GM19023 (cell line): ENCODE measurements around the gene IFITM10.

Source experiments
- ATAC-seq: cut with Tn5 transposase; IDR thresholded peaks from one replicate; pipeline ENCODE4 v1.9.1; 2021; ENCODE audit warnings: mild to moderate bottlenecking, moderate library complexity; ENCODE audit not compliant: unreplicated experiment

IFITM10 gene

DNA sequence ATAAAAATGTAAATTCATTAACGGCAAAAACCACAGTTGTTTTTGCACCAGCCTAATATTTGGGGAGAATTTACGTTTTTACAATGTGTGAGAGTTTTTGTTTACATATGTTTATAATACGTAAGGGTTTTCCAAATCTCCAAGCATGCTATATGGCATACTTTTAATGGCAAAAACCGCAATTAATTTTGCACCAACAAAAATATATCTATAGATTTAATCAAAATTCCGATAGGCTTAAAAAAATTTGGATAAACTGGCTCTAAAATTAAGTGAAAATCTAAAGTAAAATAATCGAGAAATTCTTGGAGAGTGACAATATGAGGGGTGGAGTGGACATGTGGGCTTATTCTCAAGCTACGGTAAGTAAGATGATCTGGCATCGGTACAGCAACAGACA, 30.6 kb downstream of the IFITM10 start:
- ATAC-seq, result no peak

DNA sequence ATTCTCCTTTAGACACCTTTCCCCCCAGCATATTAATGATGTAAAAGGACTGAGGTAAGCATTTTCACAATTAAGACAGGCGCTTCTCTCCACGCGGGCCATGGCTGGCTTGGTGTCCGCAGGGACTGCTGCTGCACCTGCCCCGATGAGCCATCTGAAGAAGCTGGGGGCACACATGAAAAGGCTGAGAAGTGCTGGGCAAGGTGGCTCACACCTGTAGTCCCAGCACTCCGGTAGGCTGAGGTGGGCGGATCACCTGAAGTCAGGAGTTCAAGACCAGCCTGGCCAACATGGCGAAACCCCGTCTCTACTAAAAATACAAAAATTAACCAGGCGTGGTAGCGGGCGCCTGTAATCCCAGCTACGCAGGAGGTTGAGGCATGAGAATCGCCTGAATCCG, 32.1 kb downstream of the IFITM10 start:
- ATAC-seq, result no peak

DNA sequence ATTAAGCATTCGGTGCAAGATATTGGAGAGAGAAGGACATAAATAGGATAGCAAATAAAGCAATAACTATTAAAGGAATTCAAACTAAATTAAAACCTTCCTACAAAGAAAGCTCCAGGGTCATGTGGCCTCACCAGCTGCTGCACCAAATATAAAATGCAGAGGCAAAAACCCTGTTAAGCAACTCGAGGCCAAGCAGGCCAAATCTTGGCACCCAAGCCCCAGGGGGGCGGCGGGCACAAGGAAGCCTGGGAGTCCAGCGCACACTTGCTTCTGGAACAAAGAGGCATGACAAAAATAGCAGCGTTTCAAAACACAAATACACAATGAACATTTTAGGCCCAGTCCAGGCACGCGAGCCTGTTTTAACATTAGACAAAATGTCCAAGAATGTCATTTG, 32.6 kb downstream of the IFITM10 start:
- no peak for ATAC-seq

DNA sequence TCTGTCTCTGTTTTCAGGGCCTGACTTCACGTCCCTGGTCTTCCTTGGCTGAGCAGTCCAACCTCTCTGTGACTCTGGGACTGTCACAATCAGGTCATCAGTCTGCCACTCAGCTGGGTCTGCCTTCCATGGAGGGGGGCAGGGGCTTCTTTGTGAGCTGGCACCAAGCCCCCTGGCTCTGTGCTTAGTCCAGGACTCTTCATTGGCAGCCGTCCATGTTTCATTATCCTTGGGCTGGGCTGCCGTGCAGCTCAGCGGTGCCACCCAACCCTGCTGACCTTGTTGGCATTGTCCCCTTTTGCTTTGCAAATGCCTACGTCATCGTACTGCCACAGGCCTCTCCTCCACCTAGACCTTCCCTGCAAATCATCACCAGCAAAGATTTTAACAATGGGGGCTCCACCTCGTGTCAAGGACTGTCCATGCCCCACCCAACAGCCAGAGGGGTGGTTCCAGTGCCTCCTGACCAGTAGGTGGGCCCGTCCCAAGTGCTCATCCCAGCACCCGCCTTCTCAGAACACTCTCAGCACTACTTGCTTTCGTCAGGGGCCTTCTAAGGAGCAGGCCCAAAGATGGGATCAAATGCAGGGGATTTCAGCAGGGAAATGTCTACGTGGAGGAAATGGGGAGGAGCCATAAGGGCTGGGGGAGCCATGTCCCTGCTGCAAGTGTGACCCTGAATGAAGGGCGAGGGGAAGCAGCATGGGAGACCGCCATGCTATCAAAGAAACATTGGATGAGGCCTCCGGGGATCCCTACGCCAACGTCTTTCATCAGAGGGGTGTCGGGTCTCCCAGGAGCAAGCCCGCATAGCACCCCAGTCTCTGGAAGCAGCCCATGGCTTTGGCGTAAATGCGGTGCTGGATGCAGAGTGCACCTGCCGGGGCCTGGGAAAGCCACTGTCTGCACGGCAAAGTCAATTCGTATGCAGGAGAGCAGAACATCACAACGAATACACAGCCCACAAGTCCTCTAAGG, 35.2 kb downstream of the IFITM10 start:
- ATAC-seq, result no peak

DNA sequence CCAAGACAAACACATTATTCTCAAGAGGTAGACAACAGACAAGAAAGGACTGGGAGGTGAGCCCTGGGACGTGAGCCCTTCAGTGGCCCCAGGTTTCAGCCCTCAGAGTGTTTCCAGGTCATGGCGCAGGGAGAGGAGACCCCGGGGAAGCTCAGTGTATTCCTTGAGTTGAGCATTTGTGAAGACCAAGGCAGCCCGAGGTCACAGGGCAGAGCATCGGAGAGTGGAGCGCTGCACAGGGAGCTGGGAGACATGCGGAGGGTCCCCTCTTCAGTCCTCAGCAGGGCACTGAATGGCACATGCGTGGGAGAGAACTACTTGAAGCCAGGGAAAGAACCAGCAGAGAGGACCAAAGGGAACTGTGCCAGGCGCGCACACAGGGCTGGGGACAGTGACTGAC, 41.7 kb downstream of the IFITM10 start:
- no peak for ATAC-seq

DNA sequence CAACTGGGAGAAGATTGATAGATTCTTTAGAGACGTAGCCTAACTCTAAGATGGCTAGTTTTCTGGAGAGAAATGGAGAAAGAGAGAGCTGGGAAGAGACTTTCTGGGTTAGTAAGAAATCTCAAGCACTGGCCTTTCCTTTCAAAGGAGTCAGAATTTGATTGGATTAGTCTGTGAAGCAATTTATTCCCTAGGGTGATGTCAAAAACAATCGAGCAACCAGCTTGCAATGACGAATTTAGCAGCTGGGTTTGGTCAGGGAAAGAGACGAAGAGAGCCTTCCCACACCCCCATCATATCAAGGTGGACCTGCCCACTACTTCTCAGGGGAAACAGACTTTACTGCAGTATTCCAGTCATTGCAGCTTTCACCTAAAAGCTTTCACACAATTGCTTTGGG, 42.6 kb downstream of the IFITM10 start:
- ATAC-seq, result no peak

DNA sequence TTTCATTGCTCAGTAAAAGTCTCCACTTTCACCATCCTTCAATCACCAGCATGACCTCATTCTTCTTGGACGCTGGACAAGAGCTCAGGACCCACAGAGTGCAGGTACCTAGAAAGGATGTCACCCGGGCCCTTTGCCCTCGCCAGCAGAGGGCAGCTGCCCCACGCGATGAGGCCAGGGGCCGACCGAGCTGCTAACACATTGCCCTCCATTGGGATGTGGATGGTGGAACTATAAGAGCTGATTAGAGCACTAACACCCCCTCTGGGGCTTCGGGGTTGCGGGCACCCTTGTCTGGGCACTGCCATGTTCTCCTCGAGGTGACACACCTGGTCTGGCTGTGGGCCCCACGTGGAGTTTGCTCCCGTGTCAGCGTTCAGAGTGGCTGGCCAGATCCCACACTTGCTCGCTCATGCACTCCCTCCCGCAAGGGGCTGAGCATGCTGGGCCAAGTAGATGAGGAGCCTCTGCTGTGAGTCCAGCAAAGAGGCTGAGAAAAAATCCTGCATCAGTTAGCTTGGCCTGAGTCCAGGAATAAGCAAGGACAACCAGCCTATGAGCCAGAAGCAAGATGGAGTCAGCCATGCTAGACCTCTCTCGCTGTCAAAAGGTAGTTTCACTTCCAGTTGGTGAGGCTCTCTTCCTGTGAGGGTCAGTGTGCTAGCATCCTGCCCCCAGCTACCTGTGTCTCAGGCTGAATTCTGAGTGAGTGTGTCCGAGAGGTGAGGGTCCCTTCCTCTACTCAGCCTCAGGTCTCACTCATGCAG, 43.6 kb downstream of the IFITM10 start:
- no peak for ATAC-seq

DNA sequence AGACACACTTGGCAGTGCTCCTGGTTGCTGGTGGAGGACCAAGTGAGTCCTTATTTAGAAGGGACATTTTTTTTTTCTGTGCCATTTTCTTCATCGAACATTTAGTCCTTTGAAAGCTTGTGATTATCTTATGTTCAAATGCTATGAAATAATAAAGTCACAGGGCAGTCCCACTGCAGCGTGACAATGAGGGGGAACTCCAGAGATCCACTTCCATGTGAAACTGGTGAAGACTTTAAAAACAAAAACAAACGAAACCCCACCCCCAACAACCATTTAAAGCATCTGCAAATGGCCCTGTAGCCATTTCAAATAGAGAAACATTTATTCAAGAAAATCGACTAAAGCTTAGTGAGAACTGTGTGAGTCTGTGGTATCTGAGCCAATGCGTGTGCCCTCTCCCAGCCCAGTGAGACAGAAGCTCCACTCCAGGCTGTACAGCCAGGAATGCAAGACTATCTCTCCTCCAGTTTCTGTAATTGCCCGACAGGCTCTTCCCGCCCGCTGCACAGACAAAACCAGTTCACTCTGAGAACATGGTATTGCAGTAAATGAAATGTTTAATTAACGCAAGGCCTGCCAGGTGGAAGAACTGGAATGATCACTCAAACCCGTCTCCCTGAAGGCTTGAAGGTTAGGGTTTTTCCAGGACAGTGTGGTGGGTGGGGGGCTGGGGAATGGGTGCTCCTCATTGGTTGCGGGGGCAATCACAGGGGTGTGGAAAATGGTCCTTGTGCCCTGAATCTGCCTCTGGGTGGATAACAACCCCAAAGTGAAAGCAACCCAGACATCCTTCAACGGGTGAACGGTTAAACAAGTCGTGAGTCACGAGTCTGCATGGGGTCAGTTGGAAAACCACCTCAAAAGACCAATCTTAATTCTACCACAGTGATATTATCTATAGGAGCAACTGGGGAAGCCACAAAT, 45.0 kb downstream of the IFITM10 start:
- no peak for ATAC-seq

DNA sequence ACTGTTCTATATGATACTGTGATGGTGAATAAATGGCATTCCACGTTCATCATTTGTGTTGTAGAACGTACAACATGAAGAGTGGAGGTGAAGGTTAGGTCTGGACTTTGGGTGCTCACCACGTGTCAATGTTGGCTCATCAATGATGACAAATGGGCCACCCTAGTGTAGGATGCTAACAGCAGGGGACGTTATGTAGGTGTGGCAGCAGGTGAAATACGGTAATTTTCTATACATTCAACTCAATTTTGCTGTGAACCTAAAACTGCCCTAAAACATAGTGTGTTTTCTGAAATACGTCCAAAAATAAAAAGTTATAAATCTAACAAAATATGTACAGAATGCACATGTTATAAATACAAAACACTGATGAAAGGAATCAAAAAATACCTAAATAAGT, 47.2 kb downstream of the IFITM10 start:
- no peak for ATAC-seq

DNA sequence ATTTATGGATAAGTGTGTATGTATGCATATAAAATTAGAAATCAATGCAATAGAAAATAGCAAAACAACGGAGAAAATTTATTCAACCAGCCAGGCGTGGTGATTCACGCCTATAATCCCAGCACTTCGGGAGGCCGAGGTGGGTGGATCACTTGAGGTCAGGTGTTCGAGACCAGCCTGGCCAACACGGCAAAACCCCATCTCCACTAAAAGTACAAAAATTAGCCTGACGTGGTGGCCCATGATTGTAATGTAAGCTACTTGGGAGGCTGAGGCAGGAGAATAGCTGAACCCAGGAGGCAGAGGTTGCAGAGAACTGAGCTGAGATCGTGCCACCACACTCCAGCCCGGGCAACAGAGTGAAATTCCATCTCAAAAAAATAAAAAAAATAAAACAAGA, 47.9 kb downstream of the IFITM10 start:
- ATAC-seq, result no peak

DNA sequence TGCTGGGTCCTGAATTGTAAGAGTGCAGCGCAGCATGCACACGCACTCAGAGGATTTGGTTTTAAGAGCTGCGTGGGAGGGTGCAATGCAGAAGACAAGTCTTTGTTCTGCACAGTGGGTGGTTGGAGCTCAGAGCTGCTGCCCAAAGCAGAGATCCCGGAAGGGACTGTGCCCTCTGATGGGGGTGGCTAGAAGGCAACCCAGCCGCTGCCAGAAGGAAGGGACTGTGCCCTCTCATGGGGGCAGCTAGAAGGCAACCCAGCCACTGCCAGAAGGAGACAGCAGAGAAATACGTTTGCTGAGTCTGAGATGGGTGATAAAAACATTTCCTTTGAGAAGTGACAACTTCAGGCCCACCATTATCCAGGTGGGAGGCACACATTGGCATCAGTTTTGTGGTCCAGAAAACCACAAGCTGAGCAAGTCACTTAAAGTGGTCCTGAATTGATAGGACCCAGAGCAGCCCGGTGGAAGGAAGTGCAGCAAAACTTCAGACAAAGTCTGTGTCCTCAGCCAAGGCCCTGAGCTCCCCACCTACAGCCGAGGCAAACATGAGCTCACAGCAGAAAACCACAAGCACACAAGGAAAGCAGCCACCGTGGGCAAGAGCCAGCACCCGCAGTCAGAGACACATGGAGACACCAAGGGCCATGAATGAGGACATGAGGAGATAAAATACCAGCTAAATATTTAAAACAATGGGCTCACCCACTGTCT, 49.1 kb downstream of the IFITM10 start:
- ATAC-seq, result no peak

DNA sequence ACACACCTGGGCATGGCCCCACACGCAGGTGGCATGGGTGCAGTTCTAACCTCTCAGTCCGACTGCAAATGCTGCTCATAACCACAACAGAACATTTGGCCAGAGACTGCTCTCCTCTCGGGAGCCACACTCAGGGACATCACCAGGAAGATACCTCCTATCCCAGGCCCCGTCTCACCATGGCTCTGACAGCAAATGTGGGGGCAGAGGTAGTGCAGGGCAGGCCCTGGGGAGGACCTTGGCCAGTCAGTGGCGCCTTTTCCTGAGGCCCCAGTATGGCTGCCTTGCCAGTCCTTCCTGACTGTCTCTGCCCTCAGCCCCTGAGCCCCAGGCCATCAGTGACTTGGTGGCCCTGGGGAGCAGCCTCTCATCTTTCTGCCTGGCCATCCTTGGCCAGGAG, 50.6 kb downstream of the IFITM10 start:
- ATAC-seq, result no peak

DNA sequence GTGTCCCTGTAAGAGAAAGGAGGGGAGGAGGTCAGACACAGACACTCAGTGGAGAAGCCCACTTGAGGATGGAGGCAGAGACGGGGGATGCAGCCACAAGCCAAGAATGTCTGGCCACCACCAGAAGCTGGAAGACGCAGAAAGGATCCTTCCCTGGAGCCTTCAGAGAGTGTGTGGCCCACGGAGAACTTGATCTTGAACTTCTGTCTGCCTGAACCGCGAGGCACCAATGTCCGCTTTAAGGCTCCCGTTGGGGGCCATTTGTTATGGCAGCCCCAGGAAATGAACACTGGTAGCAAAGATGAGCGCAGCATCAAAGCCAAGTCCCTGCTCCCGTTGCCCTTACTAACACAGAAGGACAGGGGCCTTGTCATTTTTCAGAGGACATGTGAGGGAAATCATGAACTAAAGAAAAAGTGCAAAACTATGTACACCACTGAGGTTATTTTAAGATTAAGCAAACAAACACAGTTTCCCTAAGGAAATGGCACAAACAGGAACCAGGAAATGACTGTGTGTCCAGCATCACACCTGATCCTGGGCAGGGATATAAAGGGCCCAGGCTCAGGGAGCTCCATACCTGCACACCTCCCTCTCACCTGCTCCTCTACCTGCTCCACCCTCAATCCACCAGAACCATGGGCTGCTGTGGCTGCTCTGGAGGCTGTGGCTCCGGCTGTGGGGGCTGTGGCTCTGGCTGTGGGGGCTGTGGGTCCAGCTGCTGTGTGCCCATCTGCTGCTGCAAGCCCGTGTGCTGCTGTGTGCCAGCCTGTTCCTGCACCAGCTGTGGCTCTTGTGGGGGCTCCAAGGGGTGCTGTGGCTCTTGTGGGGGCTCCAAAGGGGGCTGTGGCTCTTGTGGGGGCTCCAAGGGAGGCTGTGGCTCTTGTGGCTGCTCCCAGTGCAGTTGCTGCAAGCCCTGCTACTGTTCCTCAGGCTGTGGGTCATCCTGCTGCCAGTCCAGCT, 53.5 kb downstream of the IFITM10 start, which contains the start of gene KRTAP5-6:
TSS of gene KRTAP5-6 (plus strand) at position 588 of the 963 bp plus-strand sequence. CDS start at position 639, 51 bp downstream.
- no peak for ATAC-seq

DNA sequence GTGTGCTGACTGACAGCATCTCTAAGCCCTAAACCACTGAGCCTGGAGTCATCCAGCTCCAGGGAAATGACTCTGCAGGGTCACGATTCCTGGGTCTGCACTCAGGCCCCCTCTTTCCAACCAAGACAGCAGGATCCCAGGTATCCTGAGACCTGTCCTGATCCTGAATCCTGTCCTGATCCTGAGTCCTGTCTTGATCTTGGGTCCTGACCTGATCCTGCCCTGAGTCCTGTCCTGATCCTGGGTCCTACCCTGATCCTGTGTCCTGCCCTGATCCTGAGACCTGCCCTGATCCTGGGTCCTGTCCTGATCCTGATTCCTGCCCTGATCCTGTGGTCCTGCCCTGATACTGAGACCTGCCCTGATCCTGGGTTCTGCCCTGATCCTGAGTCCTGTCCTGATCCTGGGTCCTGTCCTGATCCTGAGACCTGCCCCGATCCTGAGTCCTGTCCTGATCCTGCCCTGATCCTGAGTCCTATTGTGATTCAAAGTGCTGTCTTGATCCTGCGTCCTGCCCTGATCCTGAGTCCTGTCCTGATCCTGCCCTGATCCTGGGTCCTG, 54.8 kb downstream of the IFITM10 start:
- ATAC-seq, result no peak

DNA sequence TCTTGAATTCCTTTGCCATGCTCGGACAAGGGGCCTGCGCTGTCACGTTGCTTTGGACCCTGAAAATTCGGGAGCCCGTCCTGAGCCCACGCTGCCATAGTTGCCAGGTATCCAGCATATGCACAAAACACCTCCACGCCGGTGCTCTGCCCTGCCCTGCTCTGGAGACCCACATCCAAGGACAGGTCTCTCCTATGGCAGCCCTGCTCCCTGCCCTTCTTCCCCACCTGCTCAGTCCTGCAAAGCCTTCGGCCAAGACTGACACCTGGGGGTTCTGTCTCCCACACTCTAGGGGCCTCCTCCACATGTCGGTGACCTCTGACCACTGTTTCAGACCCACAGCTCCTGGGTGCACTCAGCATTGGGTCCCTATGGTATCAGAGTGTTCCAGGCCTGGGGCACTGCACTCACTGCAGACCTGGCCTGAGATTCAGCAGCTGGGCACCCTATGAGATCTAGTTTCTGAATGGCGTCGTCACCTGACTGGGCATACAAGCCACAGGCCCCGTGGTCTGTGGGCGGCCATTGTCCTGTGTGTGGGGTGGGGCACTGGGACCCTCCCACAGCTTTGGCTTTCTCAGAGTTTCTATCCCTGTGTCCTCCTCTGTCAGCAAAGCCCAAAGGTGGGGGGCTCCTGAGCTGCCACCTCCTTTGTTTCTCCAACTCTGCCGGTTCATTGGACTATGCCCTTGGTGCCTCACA, 55.4 kb downstream of the IFITM10 start:
- no peak for ATAC-seq

DNA sequence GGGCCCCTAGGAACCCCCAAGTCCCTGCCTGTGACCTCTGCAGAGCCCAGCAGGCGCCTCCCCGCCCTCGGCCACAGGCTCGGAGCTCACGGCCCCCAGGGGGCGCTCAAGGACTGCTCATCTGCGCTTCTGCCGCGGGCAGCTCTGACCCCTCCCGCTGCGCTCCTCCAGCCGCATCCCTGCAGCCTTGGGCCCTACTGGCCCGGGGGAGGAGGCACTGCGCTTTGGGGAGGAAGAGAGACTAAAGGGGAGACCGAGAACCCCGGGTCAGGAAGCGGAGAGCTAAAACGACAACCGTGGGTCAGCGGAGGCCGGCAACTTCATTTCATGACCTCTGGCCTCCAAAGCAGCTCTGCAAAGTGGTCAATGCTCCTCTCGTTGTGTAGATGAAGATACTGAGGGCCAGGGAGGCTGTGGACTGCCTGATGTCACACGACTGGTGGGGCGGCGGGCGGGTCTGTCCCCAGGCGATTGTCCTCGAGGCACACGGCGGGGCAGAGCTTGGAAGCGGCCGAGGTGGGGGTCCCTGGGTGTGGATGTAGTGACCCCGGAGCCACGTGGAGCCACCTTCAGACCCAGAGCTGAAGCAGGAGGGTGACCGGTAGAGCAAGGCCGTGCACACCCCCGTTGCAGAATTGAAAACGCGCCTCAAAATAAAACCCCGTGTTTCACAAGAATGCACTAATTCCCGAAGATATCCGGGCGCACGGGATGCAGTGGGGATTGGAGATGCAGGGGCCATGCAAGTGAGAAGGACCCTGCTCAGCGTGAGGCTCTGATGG, 56.1 kb downstream of the IFITM10 start:
- peak; percentile 76 for ATAC-seq

DNA sequence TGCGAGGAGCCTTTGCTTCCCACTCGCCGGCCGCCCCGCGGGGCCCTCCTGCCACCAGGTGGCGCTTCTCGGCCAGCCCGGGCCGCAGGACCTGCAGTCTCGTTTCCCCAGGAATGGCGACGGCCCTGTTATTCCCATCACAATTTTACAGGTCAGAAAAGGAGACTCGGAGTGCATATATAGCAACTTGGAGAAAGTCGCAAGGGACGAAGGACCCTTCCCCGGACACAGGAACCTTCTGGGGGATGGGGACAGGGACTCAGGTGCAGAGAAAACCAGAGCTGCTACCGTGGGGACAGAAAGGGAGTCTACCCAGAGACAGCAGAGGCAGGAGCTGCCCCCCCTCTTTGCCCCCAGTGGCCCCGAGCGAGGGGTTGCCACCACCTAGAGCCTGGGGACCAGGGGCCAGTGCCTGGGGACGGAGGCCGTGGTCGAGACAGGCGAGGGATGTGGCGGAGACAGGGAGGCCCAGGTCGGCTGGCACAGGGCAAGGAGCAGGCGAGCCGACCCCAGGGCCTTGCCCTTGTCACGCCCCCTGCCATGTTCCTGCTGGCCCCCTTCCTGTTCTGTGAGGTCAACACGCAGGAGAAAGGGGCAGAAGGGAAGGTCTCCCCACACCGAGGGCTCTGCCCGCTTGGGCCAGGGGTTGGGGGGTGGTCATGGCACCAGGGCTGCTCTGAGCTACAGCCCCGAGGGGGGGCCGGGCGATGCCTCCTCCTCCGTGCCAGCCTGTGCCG, 56.9 kb downstream of the IFITM10 start:
- no peak for ATAC-seq
